HG02678 (cell line): Measurements from ENCODE around the gene CCDC197.

ENCODE experiments used
- ATAC-seq: cut with Tn5 transposase; IDR thresholded peaks from one replicate; pipeline ENCODE4 v1.9.1; 2021; ENCODE audit warnings: mild to moderate bottlenecking, moderate library complexity; ENCODE audit not compliant: unreplicated experiment

CCDC197 gene

GRCh38 chr14:93977171-93977570 is 19.9 kb upstream of the CCDC197 start:
- no peak for ATAC-seq

- peak; percentile 61 for ATAC-seq
These were observed 19.1 kb upstream of the CCDC197 start for GRCh38 chr14:93977790-93978581.

DNA sequence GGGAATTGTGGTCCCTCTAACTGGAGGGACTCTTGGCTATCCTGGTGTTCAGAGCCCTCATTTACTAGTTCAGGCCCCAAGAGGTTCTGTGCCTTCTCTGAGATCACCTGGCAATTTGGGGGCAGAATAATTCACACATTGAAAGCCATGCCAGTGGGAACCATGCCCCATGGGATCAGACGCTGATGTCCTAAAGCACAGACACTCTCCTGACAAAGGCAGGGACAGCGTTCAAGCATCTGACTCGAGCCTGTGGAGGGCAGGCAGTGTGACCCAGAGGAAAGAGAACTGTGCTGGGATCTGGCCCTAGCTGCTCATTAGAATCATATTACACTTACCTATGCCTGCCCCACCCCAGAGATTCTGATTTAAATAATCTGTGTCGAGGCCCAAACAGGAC is 18.4 kb upstream of the CCDC197 start:
- no peak for ATAC-seq

GRCh38 chr14:93980456-93981201 is 16.5 kb upstream of the CCDC197 start:
- ATAC-seq, result no peak

DNA sequence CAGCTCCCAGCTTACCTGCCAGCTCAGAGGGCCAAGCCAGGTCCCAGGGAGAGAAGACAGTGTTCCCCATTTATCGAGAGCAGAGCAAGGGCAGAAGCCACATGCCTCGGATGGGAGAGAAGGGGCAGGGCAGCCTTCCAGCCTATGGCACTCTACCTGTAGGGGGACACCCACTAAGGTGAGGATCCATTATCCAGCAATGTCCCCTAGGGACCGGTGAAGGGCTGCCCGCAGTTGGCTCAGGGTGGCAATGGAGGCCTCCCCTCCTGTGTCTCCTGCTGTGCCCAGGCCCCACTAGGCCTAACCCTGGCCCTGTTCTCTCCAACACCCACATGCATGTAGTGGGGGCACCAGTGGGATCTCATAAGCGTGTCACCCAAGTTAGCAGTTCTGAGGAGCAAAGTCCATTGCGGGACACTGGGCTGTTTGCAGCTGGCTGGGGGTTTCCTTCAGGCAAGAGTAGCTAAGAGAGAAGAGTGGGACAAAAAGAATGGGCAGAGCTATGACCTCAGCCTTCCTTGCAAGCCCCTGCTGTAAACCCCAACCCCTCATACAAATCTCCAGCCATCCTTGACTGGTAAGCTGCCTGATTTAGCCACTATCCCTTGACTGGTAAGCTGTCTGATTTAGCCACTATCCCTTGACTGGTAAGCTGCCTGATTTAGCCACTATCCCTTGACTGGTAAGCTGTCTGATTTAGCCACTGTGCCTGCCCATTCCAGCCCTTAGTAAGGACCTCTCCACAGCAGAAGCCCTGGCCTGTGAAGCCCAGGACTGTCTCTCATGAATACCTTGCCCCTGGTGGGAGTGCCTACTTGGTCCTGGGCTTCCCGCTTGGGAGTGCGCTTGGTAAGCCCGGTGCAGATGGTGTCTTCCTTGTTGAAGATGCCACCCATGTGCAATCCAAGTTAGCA is 15.5 kb upstream of the CCDC197 start:
- no peak for ATAC-seq

DNA sequence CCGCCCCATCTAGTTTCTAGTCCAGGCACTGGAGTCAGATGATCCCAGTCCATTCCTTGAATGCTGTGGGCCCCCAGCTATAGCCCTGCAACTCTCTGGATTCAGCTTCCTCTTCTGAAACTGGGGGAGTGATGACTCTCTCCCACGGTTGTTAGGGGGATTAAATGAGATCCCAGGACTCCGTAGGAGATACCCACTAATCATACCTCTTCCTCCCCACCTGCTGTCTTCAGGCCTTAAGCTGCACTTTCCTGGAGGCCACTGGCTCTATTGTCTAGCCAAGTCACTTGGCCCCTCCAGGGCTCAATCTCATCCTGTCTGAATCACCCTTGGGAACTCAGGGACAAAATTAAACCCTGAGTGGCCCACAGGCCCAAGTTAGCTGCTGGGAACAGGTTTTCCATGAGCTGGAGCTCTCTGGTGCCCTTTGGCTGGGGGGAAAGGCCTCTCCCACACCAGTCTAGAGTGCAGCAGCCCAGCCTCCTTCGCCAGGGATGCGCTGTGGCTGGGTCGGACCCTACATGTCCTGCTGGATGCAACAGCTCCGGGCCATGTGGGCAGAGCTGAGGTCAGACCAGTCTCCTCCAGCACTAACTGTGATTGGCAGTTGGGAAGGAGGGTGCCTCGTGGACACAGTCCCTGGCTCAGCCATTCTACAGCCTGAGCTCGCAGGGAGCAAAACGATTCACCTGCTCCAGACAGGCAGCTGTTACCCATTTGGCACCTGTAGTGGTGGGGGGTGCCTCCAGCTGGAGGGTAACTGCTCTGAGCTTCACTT is 14.7 kb upstream of the CCDC197 start:
- no peak for ATAC-seq

GRCh38 chr14:93984070-93984469 is 13.0 kb upstream of the CCDC197 start:
- no peak for ATAC-seq

DNA sequence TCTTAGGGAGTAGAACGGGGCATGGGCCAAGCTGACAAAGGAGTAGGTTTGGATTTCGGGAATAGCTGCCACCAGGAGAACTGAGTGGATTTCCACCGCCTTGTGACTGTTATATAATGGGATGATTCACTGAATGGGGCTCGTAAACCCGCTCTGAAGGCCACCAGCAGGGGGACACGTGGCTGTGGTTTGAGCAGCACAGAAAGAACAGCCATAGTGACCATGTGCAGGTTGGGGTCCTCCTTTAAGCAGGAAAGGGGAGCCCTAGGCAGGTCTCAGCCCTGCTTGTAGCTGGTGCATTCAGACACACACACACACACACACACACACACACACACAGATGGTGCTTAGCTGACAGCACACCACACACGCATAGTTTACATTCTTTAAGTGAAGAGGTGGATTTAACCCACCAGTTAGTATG is 12.1 kb upstream of the CCDC197 start:
- ATAC-seq, result no peak

GRCh38 chr14:93986955-93987354 is 10.1 kb upstream of the CCDC197 start:
- no peak for ATAC-seq

DNA sequence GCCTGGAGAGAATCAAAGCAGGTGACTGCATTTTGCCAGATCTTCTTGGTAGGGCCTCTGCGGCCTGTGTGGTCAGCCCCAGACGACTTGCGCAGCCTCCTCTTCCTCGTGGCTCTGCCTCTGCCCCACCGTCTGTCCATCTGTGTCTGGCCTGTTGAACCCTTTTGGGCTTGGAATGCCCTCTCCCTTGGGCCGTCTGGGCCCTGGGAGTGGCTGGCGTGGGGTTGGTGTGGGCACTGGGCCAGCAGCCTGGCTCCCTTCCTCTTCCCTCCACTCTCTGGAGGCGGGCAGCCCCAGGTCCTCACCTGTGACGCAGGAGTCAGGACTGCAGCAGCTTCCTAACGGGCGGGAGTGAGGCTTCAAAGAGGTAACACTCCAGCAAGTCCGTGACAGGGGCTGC is 9.7 kb upstream of the CCDC197 start:
- no peak for ATAC-seq

DNA sequence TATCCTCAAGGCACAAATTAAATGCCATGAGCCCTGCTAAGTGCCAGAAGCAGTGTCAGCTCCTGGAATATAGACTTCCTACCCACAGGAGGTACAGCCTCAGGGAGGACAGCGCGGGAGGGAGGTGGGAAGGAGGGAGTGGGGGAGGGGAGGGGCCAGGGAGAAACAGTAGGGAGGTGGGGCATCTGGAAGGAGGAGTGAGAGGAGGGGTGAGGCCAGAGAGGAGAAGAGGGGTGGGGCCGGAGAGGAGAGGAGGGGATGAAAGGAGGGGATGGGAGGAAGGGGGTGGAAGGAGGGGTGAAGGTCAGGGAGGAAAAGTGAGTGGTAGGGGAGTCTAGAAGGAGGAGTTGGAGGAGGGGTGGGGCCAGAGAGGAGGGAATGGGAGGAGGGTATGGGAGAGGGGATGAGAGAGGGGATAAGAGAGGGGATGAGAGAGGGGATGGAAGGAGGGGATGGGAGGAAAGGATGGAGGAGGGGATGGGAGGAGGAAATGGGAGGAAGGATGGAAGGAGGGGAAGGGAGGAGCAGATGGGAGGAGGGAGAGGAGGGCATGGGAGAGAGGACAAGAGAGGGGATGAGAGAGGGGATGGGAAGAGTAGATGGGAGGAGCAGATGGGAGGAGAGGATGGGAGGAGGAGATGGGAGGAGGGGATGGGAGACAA is 9.2 kb upstream of the CCDC197 start:
- ATAC-seq, result no peak

GRCh38 chr14:93989939-93990338 is 7.2 kb upstream of the CCDC197 start:
- no peak for ATAC-seq

DNA sequence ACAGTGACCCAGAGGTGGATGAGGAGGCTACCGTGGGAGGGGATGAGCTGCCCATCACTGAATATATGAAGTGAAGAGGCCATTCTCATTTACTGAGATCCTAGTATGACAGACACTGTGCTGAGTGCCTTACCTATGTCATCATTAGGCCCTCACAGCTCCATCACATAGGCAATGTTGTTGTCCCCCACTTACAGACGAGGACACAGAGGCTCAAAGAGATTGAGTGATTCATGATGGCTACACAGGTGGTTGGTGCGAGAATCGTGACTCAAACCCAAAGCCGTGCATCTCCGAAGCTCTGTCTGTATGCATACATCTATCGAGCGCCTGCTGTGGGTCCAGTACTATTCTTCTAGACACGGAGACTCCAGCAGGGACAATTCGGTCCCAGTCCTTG is 5.9 kb upstream of the CCDC197 start:
- ATAC-seq, result no peak

DNA sequence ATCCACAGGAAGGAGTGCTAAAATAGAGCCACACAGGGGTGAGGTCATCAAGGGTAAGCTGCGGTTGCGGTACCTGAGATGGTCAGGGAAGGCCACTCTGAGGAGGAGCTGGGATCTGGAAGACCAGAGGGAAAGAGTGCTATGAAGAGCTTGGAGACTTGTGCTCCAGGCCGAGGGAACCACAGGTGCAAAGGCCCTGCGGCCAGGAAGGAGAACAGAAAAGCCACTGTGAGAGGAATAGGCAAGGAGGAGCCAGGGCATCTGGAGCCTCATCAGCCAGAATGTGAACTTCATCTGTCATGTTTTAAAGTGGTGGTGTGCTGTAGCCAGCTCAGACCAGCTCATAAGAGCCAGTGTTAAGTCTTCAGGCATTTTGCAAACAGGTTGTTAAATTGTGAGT is 5.5 kb upstream of the CCDC197 start:
- ATAC-seq, result no peak

GRCh38 chr14:93993382-93993781 is 3.7 kb upstream of the CCDC197 start:
- ATAC-seq, result no peak

DNA sequence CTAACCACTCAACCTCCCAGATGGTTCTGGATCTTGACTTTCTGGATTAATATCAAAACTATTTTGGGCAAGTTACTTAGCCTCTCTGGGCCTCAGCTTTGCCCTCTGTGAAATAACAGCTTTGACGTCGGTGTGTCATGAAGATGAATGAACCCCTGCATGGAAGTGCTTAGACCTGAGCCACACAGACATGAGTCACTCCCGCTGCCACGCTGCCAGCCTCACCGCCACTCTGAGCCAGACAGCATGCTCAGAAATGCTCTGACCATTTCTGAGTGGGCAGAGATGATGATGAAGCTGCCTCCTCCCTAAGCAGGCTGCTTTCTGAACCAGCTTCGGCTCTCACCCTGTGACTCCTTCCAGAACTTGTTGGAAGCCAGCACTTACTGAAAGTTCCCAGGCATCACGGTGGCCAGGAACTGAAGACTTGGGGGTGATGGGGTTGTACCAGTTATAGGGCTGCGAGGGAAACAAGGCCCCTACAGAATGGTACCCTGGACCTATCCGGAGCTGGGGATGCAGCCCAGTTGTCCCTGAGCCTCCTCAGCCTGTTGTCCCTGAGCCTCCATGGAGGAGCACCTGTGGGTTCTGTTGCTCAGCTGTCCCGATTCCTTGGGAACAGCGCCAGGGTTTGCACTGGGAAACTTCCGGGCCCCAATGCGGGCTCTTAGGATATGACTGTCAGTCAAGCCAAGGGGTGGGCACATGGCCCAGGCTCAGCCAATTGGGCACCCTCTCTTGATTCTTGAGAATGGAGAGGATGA is 2.0 kb upstream of the CCDC197 start:
- ATAC-seq, result no peak

- no peak for ATAC-seq
These were observed 888 bp upstream of the CCDC197 start for GRCh38 chr14:93996130-93996695.

DNA sequence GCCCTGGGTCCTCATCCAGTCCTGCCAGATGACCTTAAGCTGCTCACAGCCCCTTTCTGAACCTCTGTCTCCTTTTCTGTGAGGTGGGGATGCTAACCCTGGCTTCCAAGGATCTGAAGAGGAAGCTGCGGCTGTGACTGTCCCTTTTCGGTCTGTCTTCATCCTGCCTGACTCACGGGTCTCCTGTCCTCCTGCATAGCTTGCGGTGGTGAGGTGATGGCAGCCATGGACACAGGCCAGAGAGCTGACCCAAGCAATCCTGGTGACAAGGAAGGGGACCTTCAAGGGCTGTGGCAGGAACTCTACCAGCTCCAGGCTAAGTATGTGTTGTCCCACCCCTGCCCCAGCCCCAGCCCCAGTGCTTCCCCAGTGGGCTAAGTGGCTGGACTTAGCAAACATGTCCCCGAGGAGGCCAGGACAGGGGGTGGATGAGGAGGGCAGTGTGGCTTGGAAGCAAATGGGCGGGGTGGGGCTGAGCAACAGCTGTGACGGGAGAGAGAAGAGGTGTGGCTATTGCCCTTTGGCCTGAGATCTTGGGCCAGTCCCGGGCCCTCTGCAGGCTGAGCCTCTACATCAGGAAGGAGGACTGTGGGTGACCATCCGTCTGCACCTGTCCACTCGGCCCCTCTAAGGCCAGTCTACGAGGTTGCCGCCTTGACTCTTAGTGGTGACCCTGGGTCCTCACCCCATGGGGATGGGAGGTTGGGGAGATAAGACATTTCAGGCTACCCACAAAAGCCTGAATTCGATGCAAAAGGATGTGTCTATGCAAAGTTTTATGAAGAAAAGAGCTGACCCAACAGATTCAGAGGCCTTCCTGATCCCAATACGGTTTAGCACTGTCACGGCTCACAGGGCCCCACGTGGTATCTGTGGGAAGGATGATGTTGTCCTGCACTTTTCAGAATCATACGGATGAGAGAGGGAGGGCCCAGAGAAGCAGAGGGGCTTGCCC is 1.1 kb downstream of the CCDC197 start:
- ATAC-seq, result no peak
